ENCODE measurements around the gene TBCK. TPM values are rescaled to one million over a fixed set of nuclear protein-coding genes. Genes with fewer than 3 reads are reported as not detected.

Gene TBCK
- total RNA-seq, 1 donor from 2014 or later, result 28.2 TPM

GRCh38 chr4:106039796-106040195 lies 276.2 kb downstream of the TBCK start:
- Mint-ChIP-seq H3K27me3 (ENCODE audit: low read depth) (peaks cover 3% of the 10 kb centered on the region), H3K27ac (ENCODE audit: unreplicated experiment) (no peak overlapping the region), H3K4me1 (ENCODE audit: low read depth) (peaks cover 12% of the 10 kb centered on the region), H3K9me3 (ENCODE audit: low read depth) (no peaks in the 10 kb centered on the region), H3K36me3 (ENCODE audit: low read depth) (no peaks in the 10 kb centered on the region), H3K4me3 (ENCODE audit: unreplicated experiment) (no peak overlapping the region)
- TF ChIP-seq CTCF (IDR thresholded peaks at IDR 0.05), result no peak
- no peak for DNase-seq (ENCODE audit: low spot score)

- Mint-ChIP-seq H3K27ac (ENCODE audit: unreplicated experiment) (no peak overlapping the region), H3K27me3 (ENCODE audit: low read depth) (peaks cover 3% of the 10 kb centered on the region), H3K9me3 (ENCODE audit: low read depth) (no peaks in the 10 kb centered on the region), H3K4me1 (ENCODE audit: low read depth) (peaks cover 21% of the 10 kb centered on the region), H3K36me3 (ENCODE audit: low read depth) (no peaks in the 10 kb centered on the region), H3K4me3 (ENCODE audit: unreplicated experiment) (no peak overlapping the region)
- no peak for DNase-seq (ENCODE audit: low spot score)
- no peak for TF ChIP-seq CTCF (IDR thresholded peaks at IDR 0.05)
Observed at GRCh38 chr4:106038908-106039307, 277.1 kb downstream of the TBCK start.

- Mint-ChIP-seq H3K36me3 (ENCODE audit: low read depth) (no peaks in the 10 kb centered on the region), H3K4me3 (ENCODE audit: unreplicated experiment) (no peak overlapping the region), H3K27ac (ENCODE audit: unreplicated experiment) (no peak overlapping the region), H3K27me3 (ENCODE audit: low read depth) (peaks cover 3% of the 10 kb centered on the region), H3K9me3 (ENCODE audit: low read depth) (no peaks in the 10 kb centered on the region), H3K4me1 (ENCODE audit: low read depth) (peaks cover 26% of the 10 kb centered on the region)
- no peak for TF ChIP-seq CTCF (IDR thresholded peaks at IDR 0.05)
- DNase-seq (ENCODE audit: low spot score), result no peak
Observed at GRCh38 chr4:106038012-106038411, 278.0 kb downstream of the TBCK start.

- H3K36me3 Mint-ChIP-seq (ENCODE audit: low read depth), result no peaks in the 10 kb centered on the region
- TF ChIP-seq CTCF (IDR thresholded peaks at IDR 0.05), result no peak
- peaks cover 3% of the 10 kb centered on the region for H3K27me3 Mint-ChIP-seq (ENCODE audit: low read depth)
- no peak overlapping the region for H3K27ac Mint-ChIP-seq (ENCODE audit: unreplicated experiment)
- peaks cover 32% of the 10 kb centered on the region for H3K4me1 Mint-ChIP-seq (ENCODE audit: low read depth)
- peaks cover 9% of the 10 kb centered on the region for H3K9me3 Mint-ChIP-seq (ENCODE audit: low read depth)
- H3K4me3 Mint-ChIP-seq (ENCODE audit: unreplicated experiment), result no peak overlapping the region
- DNase-seq (ENCODE audit: low spot score), result no peak
Observed at GRCh38 chr4:106036848-106037247, 279.2 kb downstream of the TBCK start.

GRCh38 chr4:106036334-106036733 lies 279.7 kb downstream of the TBCK start:
- peaks cover 28% of the 10 kb centered on the region for H3K4me1 Mint-ChIP-seq (ENCODE audit: low read depth)

More at GRCh38 chr4:106036334-106036733, 279.7 kb downstream of the TBCK start:
- Mint-ChIP-seq H3K9me3 (ENCODE audit: low read depth) (peaks cover 14% of the 10 kb centered on the region), H3K36me3 (ENCODE audit: low read depth) (peaks cover 3% of the 10 kb centered on the region), H3K4me3 (ENCODE audit: unreplicated experiment) (no peak overlapping the region), H3K27ac (ENCODE audit: unreplicated experiment) (no peak overlapping the region), H3K27me3 (ENCODE audit: low read depth) (peaks cover 3% of the 10 kb centered on the region)
- DNase-seq (ENCODE audit: low spot score), result no peak
- no peak for TF ChIP-seq CTCF (IDR thresholded peaks at IDR 0.05)

All from chondrocyte (in vitro differentiated cells).